ENCODE data around the gene SEPTIN1. TPM values are rescaled to one million over a fixed set of nuclear protein-coding genes. Genes with fewer than 3 reads are reported as not detected.

Gene SEPTIN1
- total RNA-seq, 1 experiment from 2014 or later, result 3.4 TPM

DNA sequence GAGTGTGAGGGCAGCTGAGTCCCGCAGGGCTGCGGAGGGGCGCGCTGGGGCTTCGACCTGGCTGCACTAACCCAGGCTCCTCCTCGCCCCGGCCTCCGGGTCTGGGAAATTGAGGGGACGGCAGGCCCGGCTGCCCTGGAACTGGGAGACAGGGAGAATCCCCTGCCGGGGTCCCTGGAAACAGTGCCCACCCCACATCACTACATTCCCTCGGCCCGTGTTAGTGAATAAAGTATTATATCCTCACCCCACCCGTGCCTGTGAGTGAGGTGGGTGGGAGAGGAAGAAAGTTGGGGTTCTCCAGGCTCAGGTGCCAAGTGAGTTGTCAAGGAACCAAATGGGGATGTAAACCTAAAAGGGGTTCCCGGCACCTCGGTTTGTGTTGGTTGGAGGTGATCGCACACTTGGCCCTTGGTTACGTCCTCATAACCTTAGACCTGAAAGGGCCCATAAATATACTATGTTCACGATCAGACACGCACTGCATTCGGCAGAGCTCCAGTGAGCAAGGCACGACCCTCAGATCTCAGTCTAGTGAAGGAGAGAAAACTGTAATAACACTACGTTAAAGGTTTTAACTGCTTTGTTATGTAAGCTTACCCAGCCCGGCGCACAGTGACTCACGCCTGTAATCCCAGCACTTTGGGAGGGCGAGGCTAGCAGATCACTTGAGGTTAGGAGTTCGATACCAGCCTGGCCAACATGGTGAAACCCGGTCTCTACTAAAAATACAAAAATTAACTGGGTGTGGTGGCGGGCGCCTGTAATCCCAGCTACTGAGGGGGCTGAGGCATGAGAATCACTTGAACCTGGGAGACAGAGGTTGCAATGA, 36.2 kb upstream of the SEPTIN1 start (continued):
- no peak for TF ChIP-seq YY1 (IDR thresholded peaks at IDR 0.05; ENCODE audit: extremely low read depth, insufficient replicate concordance, low read depth, low read length)

DNA sequence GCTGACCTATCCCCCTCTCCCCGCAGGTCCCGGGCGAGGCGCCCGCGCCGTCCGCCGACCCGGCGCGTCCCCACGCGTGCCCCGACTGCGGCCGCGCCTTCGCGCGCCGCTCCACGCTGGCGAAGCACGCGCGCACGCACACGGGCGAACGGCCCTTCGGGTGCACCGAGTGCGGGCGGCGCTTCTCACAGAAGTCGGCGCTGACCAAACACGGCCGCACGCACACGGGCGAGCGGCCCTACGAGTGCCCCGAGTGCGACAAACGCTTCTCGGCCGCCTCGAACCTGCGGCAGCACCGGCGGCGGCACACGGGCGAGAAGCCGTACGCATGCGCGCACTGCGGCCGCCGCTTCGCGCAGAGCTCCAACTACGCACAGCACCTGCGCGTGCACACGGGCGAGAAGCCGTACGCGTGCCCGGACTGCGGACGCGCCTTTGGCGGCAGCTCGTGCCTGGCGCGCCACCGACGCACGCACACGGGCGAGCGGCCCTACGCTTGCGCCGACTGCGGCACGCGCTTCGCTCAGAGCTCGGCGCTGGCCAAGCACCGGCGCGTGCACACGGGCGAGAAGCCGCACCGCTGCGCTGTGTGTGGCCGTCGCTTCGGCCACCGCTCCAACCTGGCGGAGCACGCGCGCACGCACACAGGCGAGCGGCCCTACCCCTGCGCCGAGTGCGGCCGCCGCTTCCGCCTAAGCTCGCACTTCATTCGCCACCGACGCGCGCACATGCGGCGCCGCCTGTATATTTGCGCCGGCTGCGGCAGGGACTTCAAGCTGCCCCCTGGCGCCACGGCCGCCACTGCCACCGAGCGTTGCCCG, 35.4 kb upstream of the SEPTIN1 start:
- Histone ChIP-seq H4K20me1 (ENCODE audit: insufficient read depth) (peaks cover 3% of the 10 kb centered on the region; the same call in 1 of the 2 replicates), H2AFZ (ENCODE audit: low read depth, low read length, poor library complexity, severe bottlenecking) (no peak overlapping the region), H3K4me2 (ENCODE audit: low read length) (peak overlapping the region; percentile 79), H3K36me3 (ENCODE audit: control insufficient read depth in 1 of 2, insufficient read depth in 2 of 2, low read length in 2 of 2) (peaks cover 10 to 30% of the 10 kb centered on the region in 2 experiments; a peak in 2 of 4 replicates), H3K9ac (ENCODE audit: low read length) (peak overlapping the region; percentile 65), H3K27ac (ENCODE audit: low read depth, low read length) (peak overlapping the region; percentile 83), H3K79me2 (ENCODE audit: insufficient read depth, low read length) (peaks cover 20% of the 10 kb centered on the region), H3K9me2 (ENCODE audit: insufficient read depth) (no peaks in the 10 kb centered on the region), H3K4me3 (replicated peaks in 1 of 2; ENCODE audit: low read depth in 1 of 2, low read length in 2 of 2) (peak overlapping the region; percentile 26 to 44), H3K27me3 (ENCODE audit: insufficient read depth, low read length) (no peaks in the 10 kb centered on the region), H3K9me3 (ENCODE audit: control insufficient read depth in 1 of 2, insufficient read depth in 1 of 2, low read depth in 1 of 2, low read length in 2 of 2) (no peaks in the 10 kb centered on the region), H3K4me1 (ENCODE audit: control insufficient read depth in 1 of 2, insufficient read depth in 2 of 2, low read length in 2 of 2) (peaks cover 6 to 39% of the 10 kb centered on the region in 2 experiments; a peak in 3 of 4 replicates)
- ATAC-seq (peak; percentile 91), DNase-seq (ENCODE audit: low read depth, low spot score) (peak; percentile 91)
- ChIA-PET CTCF (interaction anchor here (0.7 to 4.9 kb wide), 13 partner anchors 9 to 325 kb away, joined by 3 to 52 read pairs (median 4); partner anchors contain the start of genes DCTPP1, TBC1D10B, ZNF48 and ZNF771), RAD21 (ENCODE audit: low non-redundant PET in 1 of 2, low total read pairs in 2 of 2, uncharacterized antibody in 2 of 2, unreplicated experiment in 2 of 2) (interaction anchor here (0.6 to 1.4 kb wide), 6 partner anchors 9 to 40 kb away, joined by 3 to 13 read pairs (median 4); partner anchors contain the start of genes DCTPP1 (in 2 of the 2) and ZNF771 (in 1 of the 2)), POLR2A (interaction anchor here (0.9 to 2.0 kb wide), 7 partner anchors 8 to 216 kb away, joined by 3 to 15 read pairs (median 5); partner anchors contain the start of genes DCTPP1, ZNF48, ZNF764 and ZNF771)
- no TSS peak for BruUV-seq (replicated peaks)
- intact Hi-C loops (cut with micrococcal nuclease), result no loop called here
- peak; percentile 13 for TF ChIP-seq POLR2A (IDR thresholded peaks at IDR 0.05; ENCODE audit: borderline replicate concordance, extremely low read depth, insufficient read depth, insufficient read length)
- TF ChIP-seq CBX3 (IDR thresholded peaks at IDR 0.05; ENCODE audit: low read depth), result peak; percentile 45; the same call in 1 of the 2 replicates
- no peak for TF ChIP-seq ELF1 (IDR thresholded peaks at IDR 0.05; ENCODE audit: borderline replicate concordance, low read depth)
- peak; percentile 69 for TF ChIP-seq POLR2AphosphoS5 (IDR thresholded peaks at IDR 0.05; ENCODE audit: low read depth, low read length)
- TF ChIP-seq RAD21 (IDR thresholded peaks at IDR 0.05; ENCODE audit: low read depth), result no peak
- TF ChIP-seq YY1 (IDR thresholded peaks at IDR 0.05; ENCODE audit: extremely low read depth, insufficient replicate concordance, low read depth, low read length), result peak; percentile 4
- TF ChIP-seq, protein P1, sequence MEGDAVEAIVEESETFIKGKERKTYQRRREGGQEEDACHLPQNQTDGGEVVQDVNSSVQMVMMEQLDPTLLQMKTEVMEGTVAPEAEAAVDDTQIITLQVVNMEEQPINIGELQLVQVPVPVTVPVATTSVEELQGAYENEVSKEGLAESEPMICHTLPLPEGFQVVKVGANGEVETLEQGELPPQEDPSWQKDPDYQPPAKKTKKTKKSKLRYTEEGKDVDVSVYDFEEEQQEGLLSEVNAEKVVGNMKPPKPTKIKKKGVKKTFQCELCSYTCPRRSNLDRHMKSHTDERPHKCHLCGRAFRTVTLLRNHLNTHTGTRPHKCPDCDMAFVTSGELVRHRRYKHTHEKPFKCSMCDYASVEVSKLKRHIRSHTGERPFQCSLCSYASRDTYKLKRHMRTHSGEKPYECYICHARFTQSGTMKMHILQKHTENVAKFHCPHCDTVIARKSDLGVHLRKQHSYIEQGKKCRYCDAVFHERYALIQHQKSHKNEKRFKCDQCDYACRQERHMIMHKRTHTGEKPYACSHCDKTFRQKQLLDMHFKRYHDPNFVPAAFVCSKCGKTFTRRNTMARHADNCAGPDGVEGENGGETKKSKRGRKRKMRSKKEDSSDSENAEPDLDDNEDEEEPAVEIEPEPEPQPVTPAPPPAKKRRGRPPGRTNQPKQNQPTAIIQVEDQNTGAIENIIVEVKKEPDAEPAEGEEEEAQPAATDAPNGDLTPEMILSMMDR (IDR thresholded peaks at IDR 0.05 in 2 of 3, conservative IDR thresholded peaks at IDR 0.05 in 1 of 3; ENCODE audit: borderline replicate concordance in 1 of 3, insufficient read depth in 1 of 3, low read depth in 2 of 3, low read length in 2 of 3), result peak in 1 of 3 experiments; percentile 35; a peak in 1 of 6 replicates
- TF ChIP-seq TCF7L2 (IDR thresholded peaks at IDR 0.05; ENCODE audit: borderline replicate concordance, extremely low read depth, insufficient read depth, insufficient read length), result peak; percentile 63
- TF ChIP-seq, protein P2, sequence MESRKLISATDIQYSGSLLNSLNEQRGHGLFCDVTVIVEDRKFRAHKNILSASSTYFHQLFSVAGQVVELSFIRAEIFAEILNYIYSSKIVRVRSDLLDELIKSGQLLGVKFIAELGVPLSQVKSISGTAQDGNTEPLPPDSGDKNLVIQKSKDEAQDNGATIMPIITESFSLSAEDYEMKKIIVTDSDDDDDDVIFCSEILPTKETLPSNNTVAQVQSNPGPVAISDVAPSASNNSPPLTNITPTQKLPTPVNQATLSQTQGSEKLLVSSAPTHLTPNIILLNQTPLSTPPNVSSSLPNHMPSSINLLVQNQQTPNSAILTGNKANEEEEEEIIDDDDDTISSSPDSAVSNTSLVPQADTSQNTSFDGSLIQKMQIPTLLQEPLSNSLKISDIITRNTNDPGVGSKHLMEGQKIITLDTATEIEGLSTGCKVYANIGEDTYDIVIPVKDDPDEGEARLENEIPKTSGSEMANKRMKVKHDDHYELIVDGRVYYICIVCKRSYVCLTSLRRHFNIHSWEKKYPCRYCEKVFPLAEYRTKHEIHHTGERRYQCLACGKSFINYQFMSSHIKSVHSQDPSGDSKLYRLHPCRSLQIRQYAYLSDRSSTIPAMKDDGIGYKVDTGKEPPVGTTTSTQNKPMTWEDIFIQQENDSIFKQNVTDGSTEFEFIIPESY (IDR thresholded peaks at IDR 0.05; ENCODE audit: extremely low read depth, insufficient replicate concordance, low read length), result no peak
- 0 out of 2 replicates have a peak, but pooled peaks have one; percentile 23 for TF ChIP-seq ZFX (IDR thresholded peaks at IDR 0.05)
- no peak for TF ChIP-seq SRF (IDR thresholded peaks at IDR 0.05; ENCODE audit: low read depth)
- TF ChIP-seq CEBPB (IDR thresholded peaks at IDR 0.05; ENCODE audit: low read depth), result no peak
- no peak for TF ChIP-seq EGR1 (IDR thresholded peaks at IDR 0.05; ENCODE audit: low read depth)
- TF ChIP-seq, protein P3, sequence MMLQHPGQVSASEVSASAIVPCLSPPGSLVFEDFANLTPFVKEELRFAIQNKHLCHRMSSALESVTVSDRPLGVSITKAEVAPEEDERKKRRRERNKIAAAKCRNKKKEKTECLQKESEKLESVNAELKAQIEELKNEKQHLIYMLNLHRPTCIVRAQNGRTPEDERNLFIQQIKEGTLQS (IDR thresholded peaks at IDR 0.05), result no peak
- TF ChIP-seq SP1 (IDR thresholded peaks at IDR 0.05; ENCODE audit: low read depth), result no peak
- TF ChIP-seq, protein P4, sequence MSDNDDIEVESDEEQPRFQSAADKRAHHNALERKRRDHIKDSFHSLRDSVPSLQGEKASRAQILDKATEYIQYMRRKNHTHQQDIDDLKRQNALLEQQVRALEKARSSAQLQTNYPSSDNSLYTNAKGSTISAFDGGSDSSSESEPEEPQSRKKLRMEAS (IDR thresholded peaks at IDR 0.05), result peak; percentile 97
- no peak for TF ChIP-seq ZNF274 (IDR thresholded peaks at IDR 0.05; ENCODE audit: low read depth, low read length)

All from HCT116 (cell line).